GM19328 (cell line): ENCODE data around the gene AKAP7.

Experiments
- ATAC-seq: cut with Tn5 transposase; IDR thresholded peaks from one replicate; pipeline ENCODE4 v1.9.1; 2021; ENCODE audit warnings: mild to moderate bottlenecking, moderate library complexity; ENCODE audit not compliant: unreplicated experiment

Gene AKAP7

DNA sequence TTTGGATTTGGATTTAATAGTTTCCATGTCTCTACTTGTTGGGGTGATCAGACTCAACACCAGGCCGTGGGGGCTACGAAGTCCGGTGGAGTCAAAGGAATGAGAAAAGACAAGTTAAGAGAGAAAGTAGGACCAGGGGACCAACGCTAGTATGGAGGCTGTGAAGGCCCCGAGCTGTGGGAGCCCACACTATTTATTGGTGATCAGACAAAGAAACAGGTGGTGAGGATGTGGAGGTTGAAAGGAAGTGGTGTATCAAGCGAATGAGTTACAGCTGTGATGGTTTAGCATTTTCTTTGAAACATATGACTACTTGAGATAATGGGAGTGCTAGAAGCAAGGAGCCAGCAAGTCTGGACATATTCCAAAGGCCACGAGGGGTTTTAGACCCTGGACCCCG lies 62.4 kb downstream of the AKAP7 start:
- ATAC-seq: no peak

DNA sequence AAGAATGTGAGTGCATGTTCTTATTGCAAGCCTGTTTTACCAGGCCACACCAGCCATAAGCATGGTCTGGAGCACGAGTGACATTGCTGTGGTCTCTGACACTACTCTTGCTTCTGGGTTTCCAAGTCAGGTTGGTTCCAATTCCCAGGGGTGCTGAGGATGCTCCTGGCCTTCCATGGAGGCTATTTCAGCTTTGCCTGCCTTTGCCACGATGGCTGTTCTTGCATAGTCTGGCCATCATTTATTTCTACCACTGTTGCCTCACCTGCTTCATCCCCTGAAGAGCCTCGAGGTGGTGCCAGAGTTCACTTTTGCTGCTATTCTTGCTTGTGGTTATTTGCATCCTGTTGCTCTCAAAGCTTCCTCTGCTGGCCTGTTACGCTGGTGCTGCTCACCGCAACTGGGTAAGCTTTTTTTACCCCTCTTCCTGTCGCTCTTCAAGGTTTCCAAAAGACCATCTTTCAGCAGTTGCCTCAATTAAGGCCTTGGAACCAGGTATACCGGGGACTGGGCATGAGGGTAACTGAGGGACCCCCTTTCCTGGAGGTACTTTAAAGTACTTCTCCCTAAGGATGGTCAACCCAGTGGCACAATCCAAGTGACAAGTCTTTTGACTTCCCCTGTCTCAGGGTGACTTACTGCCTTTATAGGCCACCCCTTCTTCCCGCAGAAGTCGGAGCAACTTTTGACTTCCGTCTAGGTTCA lies 64.5 kb downstream of the AKAP7 start:
- peak; percentile 100 for ATAC-seq

DNA sequence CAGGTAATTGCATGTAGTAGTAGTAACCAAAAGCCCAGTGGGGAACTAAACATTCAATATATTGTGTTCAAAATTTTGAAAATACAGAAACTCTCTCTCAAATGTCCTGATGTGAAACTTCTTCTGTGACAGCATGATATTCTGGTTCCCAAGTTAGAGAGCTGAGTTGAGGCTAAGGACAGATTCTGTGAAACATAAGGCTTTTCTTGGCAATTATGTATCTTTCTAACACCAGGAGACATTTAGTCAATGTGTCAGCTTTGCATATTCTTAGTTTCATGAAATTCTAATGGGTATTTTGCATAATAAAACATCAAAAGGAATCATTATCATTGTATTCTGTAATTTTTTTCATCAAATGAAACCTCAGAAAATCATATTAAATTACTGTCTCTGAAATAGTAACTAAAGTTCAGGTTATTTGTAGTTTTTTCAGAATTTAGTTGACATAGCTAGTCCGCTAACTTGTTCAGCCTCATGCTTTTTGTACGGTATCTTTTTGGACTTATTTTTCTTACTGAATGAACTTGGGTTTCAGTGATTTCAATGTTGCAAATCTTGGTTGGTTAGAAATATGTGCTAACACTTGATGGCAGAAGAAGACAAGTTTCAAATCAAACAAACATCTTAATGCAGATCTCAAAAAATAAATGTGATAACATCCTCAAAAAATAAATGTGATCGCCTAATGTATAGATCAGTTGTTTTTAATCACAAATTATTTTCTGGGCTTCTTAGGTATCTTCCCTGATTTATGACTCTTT lies 70.4 kb downstream of the AKAP7 start:
- no peak for ATAC-seq

DNA sequence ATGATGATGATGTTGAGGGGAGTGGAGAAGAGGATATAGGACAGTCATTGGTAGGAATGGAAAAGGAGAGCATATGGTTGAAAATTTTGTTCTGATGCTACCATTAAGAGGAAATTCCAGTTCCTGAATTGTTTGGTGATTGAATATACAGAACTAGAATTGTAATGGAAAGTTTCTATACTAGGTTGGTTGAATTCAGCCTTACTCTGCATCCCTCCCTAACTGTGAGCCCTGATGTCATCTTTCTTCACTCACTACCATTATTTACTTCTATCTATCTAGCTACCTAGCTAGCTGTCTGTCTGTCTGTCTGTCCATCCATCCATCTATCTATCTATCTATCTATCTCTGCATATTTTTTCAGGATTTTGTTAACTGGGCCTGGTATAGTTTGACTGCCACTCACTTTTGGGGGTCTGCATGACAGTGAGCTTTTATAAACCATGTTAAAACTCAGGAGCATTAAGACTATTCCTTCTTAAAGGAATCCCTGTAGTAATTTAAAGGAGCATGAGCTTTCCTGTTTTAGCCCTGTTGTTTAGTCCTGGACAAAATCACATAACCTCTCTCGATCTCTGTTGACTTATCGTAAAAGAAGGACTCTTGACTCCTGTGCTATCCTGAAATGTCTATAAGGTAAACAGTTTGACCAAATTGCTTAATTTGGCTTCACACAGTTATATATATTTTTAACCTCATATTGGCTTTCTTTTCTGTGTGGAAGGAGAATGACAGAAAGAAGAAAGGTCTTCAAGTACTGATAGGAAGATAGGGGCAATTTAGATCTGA lies 71.4 kb downstream of the AKAP7 start:
- ATAC-seq: no peak

DNA sequence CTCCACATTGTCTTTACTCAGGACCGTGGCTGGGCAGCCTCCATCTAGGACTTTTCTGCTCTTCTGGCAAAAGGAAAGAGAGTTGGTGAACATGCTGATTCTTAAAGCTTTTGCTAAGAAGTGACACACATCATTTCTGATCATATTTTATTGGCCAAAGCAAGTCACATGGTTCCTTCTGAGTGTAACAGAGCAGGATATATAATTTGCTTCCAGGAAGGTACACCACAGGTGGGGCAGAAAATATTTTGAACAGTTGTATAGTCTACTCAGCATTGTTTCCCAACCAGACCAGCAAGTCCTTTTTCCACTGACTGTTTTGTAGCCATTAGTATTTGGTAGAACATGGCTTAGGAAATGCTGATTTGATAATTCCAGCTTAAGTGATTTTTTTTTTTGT lies 73.5 kb downstream of the AKAP7 start:
- ATAC-seq: no peak

DNA sequence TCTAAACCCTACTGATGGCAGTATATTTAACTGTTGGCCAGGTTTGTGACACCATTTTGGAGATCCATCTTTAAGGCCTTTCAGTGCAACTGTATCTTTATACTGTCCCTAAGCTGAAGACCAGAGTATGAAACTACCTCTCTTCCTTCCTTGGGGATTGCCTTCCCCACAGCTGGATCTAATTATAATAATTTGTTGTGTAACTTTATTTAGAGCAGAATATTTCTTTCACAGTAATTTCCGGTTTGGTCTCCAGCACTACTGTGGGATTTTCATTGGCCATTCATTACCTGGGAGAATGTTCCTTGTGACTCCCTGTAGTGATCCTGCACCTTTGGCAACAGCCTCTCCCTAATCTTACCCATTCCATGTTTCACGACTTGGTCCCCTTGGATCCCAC lies 75.2 kb downstream of the AKAP7 start:
- no peak for ATAC-seq

DNA sequence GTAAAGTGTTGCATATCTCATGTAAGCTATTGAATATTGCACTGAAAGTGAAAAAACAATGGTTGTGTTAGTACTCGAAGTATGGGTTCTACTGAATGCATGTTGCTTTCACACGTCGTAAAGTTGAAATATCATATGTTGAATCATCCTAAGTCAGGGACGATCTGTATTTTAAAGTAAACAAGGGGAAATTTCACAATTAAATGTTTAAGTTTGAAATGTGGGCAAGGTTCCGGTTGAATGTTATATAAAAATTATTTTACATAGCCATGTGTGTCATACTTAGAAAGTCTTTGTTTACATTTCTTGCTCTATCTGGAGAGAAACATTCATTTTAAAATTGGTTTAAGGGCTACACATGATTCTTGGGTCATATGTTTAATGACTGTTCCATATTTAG lies 76.8 kb downstream of the AKAP7 start:
- ATAC-seq: no peak

DNA sequence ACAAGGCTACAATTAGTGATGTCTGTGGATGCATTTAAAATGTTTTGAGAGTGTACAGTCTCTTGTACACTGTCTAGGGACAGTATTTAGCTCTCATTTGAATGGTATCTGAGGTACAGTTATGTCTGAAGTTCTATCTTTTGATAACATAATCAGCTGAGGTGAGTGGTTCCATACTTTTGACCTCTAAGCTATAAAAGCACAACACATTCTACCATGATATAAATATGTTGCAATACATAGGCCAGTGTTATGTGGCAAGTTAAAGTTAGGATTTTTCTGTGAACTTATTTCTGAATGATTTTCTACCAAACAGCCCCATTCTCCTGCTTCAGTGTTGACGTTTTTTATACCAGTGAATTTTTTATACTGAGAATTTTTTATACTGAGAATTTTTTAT lies 77.6 kb downstream of the AKAP7 start:
- no peak for ATAC-seq

DNA sequence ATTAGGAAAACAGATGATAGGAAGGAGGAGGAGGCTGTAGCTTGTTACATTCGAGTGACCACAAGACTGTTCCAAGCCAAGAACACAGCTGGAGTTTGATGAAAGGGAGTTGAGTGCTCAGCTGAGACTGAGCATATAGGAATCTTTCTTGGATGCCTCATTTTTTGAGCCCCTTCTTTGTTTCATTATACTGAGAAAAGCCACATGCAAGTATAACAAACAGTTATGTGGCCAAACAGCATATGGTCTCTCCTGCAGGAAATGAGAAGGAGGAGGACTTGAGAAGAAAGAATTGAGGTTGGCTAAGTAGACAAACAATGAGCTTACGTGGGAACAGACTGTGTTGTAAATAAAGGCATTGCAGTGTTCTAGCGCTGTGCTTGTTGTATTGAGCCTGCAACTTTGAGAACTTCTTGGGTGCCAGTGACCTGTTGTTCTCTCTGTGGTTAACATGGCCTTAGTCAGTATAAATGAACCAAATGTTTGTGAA lies 78.3 kb downstream of the AKAP7 start:
- ATAC-seq: no peak

DNA sequence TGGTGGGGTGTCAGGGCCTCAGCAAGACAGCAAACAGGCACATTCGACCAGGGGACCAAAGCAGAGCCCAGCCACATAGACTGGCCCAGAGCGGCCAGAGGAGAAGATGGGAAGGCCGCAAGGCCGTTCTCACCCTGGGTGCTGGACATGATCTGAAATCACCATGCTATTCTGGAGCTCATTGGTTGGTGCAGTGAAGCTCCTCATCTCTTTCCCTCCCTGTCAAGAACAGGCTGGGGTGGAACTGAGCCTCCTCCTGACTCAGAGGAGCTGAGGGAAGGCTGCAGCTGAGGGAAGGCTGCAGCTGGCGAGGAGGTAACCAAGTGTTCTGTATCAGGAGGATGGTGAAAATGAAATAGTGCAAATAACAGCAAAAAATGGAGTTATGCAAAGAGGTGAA lies 80.0 kb downstream of the AKAP7 start:
- no peak for ATAC-seq

DNA sequence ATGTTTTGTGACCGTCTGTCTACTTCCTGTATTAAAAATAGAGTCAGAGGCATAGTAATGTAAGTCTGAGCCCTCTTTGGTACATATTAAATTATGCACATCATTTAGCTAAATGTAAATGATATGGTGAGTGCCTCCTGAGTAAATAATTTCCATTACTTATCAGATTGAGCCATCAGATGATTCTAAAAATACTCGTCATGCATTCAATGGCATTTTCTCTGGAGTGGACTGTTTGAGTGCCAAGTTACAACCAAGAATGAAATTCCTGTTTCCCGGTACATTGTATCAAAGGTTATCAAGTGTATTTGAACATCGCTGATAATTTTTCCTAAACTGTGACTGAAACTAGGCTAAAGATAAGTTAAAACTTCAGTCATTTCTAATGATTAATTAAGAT lies 81.0 kb downstream of the AKAP7 start:
- no peak for ATAC-seq

DNA sequence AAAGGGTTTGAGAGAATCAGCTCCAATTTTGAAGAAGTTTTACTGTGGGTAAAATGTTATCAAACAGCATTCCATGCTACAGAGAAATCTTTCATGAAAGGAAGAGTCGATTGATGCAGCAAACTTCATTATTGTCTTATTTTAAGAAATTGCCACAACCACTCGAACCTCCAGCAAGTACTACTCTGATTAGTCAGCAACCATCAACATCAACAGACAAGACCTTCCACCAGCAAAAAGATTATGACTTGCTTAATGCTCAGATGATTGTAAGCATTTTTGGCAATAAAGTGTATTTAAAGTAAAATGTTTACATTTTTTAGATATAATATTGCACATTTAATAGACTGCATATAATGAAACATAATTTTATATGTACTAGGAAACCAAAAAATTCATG lies 87.5 kb downstream of the AKAP7 start:
- no peak for ATAC-seq

DNA sequence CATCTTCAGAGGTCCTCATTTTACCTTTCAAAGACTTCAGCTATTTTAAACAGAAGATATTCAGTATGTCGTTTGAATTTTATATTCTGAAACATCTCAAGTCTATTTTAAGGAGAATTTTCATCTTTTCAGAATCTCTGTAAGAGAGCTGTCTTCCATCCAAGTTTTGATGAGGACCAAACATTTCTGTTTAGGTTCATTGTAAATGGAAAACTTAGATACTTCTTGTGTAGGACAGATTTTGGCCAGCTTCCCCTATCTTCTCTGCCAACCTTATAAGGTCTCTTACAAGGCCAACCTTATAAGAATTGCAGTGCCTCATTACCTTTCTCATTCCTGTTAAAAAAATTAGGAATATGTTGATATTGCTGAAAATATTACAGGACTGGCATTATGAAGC lies 88.1 kb downstream of the AKAP7 start:
- no peak for ATAC-seq

DNA sequence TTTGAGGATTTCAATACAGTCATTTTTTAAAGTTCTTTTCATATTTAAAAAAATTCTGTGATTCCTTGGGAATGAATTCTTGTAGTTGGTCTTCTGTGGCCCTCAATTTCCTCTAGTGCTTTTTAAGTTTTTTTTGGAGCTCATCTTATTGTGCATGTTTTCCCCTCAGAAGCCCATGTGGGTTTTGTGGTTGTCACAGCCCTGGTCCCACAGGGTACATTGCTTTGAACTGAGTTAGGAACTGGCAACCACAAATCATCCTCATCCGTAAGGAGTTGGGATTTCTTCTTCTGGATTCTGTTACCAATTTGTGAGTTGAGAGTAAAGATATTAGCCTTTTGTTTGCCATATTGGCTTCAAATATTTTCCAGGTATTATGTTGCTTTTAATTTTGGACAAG lies 89.9 kb downstream of the AKAP7 start:
- no peak for ATAC-seq

DNA sequence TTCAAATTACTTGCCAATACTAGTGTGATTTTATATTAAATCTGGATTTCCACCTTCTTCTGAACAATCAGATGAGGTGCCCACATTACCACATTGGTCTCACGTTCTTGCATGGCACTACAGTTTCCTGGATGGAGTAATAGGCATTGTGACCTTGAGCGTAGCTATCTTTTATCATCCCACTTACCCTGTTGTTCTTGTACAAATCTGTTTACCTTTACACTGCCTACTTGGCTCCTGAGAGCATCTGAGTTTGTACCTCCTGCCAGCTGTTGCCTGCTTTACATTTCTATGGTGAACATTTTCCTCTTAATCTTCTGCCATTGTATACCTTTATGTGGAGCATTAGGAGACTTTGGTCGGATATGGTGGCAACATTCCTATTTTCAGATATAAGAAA lies 90.7 kb downstream of the AKAP7 start:
- no peak for ATAC-seq

DNA sequence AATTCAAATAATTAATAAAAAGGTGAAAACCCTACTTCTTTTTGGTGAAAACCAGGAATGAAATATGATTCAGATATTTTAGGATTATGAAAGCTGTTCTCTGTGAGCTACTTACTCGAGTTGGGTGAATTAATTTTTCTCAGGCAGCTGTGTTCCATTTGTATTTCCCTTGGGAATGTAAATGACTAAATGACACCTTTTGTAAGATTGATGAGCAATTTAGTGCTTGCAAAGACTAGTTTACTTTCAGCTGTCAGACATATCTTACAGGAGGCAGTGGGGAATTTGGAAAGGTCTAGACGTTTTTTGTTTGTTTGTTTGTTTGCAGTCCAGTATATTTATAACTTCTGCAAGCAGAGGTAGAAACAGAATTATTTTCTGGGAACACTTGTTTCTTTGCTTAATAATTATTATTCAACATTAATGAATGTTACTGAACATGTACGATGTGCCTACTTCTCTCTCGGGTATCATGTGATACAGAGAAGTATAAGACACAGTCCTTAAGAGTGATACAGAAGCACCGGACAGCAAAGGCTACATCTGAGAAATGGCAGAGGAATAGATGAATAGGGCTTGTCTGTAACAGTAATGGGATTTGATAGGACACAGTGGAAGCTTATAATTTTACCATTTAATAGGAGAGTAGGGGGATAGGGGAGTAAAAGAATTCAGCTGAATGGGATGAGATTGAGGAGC lies 91.3 kb downstream of the AKAP7 start:
- no peak for ATAC-seq

DNA sequence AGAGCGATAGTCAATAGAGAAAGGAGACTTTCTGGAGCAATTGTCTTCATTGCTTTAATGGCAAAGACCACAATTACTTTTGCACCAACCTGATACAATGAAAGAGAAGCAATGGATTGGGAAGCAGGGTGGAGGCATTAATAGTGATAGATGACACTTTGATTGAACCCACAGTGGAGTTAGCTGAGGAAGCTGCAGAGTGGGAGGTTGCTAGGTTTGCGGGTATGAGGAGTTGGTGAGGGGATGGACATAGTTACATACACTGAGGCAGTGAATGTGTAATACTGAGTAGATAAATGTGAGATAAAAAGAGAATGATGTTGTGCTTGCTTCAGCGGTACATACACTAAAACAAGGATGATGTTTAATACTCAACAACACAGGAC lies 91.9 kb downstream of the AKAP7 start:
- ATAC-seq: no peak

DNA sequence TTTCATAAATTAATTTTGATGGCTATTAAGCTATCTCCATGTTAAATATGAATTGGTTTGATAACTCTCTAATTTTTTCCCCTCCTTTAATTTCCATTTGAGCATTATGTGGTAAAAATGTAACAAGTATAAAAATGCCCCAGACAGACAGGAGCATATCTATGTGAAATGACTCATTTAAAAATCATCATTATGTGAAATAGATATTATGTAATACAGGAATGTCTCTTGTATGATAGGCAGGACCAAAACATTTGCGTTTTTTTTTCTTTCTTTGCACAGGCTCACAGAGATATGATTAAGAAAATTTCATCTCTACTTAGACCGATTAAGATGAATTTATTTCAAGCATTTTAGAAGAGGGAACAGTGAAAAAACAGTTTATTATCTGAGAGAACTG lies 95.8 kb downstream of the AKAP7 start:
- ATAC-seq: no peak

DNA sequence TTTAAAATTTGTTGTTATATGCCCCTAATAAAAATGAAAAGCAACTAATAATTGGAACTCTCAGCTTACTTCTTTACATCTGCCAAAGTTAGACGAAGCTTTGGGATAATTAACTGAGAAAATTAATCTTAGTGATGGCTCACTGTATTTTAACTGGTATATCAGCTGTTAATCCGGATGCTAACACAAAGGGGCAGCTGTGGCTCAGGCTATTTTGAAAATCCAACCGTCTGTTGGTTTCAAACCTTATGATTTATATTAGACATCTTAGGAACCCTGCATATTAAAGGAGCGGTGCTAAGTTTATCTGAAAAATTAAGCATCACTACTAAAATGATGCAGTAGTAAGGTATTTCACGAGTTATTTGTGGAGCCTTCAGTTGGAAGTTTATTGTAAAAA lies 96.6 kb downstream of the AKAP7 start:
- ATAC-seq: no peak

DNA sequence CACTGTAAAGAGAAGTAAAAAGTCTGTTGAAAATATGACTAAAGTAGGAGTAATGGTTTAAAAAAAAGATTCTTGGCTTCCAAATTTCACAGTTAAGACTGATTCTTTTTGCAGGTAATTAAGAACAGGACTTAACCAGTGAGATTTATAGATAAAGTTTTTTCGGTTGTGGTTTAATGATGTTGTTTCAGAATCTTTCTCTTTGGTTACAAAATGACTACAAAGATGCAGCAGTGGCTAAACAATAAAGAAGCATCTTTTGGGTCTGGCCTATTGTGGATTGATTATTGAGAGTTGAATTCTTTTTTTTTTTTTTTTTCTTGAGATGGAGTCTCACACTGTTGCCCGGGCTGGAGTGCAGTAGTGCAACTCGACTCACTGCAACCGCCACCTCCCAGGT lies 109.7 kb downstream of the AKAP7 start:
- ATAC-seq: no peak

DNA sequence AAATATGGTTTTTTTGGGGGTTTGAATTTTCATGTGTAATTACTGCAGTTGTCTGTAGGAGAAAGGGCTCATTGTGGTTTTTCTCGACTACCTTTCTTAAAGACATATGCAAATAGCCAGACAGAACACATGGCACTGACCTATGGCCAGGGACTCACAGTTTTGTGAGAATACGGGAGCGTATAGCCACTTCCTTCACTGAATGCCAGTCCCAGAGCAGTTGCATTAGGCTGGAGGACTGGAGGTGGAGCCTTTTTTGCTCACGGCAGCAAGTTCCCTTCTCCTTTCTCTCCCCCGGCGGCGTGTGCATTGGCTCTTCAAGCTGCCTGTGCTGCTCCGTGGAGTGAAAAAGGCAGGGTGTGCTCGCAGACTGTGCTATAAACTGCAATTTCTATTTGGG lies 114.9 kb downstream of the AKAP7 start:
- no peak for ATAC-seq
